ENCODE measurements around the gene KDM1B. TPM values are rescaled to one million over a fixed set of nuclear protein-coding genes. Genes with fewer than 3 reads are reported as not detected.
A peak's percentile ranks its signal among the peaks of the same experiment; 100 is the strongest.

KDM1B gene
- total and polyA plus RNA-seq, 7 donors, result 7.7 to 33.4 (median 21.7) TPM

DNA sequence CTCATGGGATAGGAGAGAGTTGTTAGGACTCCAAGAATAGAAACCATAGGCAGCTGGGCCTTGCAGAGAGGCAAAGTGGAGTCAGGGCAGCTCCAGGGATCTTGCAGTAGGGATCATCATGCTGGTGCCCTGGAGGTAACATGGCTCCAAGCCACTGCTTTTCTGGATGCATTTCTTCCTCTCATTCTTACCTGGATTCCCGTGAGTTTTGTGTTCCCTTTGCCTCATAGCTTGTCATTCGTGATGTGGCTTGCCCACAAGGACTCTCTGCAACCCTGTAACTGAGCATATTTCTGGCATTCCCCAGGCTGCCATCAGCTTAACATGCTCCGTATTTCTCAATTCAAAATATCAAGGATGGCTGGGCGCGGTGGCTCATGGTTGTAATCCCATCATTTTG, 38.1 kb upstream of the KDM1B start:
- Histone ChIP-seq H3K27ac (no peak overlapping the region), H3K4me1 (peaks cover 12% of the 10 kb centered on the region), H3K9me3 (no peaks in the 10 kb centered on the region), H3K4me3 (no peak overlapping the region), H3K27me3 (ENCODE audit: insufficient read depth in 3 of 3, low read length in 2 of 3) (no peaks in the 10 kb centered on the region), H3K36me3 (ENCODE audit: insufficient read depth in 1 of 2, low read depth in 1 of 2) (no peaks in the 10 kb centered on the region)
- no peak for ATAC-seq
- no peak for DNase-seq
- intact Hi-C loops (cut with DNase I), result no loop called here
- TF ChIP-seq, protein P1, sequence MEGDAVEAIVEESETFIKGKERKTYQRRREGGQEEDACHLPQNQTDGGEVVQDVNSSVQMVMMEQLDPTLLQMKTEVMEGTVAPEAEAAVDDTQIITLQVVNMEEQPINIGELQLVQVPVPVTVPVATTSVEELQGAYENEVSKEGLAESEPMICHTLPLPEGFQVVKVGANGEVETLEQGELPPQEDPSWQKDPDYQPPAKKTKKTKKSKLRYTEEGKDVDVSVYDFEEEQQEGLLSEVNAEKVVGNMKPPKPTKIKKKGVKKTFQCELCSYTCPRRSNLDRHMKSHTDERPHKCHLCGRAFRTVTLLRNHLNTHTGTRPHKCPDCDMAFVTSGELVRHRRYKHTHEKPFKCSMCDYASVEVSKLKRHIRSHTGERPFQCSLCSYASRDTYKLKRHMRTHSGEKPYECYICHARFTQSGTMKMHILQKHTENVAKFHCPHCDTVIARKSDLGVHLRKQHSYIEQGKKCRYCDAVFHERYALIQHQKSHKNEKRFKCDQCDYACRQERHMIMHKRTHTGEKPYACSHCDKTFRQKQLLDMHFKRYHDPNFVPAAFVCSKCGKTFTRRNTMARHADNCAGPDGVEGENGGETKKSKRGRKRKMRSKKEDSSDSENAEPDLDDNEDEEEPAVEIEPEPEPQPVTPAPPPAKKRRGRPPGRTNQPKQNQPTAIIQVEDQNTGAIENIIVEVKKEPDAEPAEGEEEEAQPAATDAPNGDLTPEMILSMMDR (IDR thresholded peaks at IDR 0.05), result no peak
- 82 to 89% (median 84%) methylated on average over 5 of the region's 5 CpGs for WGBS, 3 donors

DNA sequence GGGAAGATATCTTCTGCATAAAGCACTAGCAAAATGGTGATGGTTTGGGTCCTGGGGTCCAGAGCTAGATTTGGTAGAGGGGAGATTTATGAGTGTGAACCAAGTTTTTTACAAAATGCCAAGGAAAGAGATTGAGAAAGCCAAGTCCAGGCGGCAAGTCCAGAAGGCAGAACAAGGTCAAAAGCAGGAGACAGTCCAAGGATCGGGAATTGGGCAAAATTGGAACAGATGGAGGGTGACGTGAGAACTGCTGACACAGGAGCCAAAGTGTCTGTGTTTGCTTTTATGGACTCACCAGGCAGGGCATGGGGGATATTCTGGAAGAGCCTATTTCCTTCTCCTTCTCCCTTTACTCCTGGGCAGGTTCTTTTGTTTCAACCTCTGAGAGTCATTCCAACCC, 36.9 kb upstream of the KDM1B start:
- Histone ChIP-seq H3K9me3 (no peaks in the 10 kb centered on the region), H3K4me3 (no peak overlapping the region), H3K4me1 (peaks cover 12% of the 10 kb centered on the region), H3K27me3 (ENCODE audit: insufficient read depth in 3 of 3, low read length in 2 of 3) (no peaks in the 10 kb centered on the region), H3K27ac (no peak overlapping the region), H3K36me3 (ENCODE audit: insufficient read depth in 1 of 2, low read depth in 1 of 2) (no peaks in the 10 kb centered on the region)
- 13 to 33% (median 27%) methylated on average over 3 of the region's 3 CpGs for WGBS, 3 donors
- intact Hi-C loops (cut with DNase I), result no loop called here
- ATAC-seq, result no peak
- DNase-seq, result no peak
- TF ChIP-seq, protein P1 (IDR thresholded peaks at IDR 0.05), result no peak

DNA sequence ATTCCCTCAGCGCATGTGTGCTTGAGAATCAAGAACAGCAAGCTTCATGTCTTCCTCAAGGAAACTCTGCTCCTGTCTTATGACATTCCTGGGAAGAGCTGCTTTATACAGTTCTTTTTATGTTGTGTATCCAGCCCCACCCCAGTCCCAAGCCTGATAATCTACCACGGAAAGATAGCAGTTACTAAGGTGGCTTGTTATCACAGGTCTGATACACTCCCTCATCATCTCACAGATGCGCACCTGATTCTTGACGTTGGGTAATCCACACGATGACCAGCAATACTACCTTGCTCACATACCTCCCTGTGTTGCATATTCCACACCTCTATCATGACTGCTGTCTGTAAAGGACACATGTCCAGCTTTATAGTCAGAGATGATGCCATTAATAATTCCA, 36.0 kb upstream of the KDM1B start:
- TF ChIP-seq, protein P1 (IDR thresholded peaks at IDR 0.05), result no peak
- H3K27ac ChIP-seq, result no peak overlapping the region
- no peaks in the 10 kb centered on the region for H3K9me3 ChIP-seq
- no peaks in the 10 kb centered on the region for H3K36me3 ChIP-seq (ENCODE audit: insufficient read depth in 1 of 2, low read depth in 1 of 2)
- no peaks in the 10 kb centered on the region for H3K27me3 ChIP-seq (ENCODE audit: insufficient read depth in 3 of 3, low read length in 2 of 3)
- no peak overlapping the region for H3K4me3 ChIP-seq
- peaks cover 12% of the 10 kb centered on the region for H3K4me1 ChIP-seq
- ATAC-seq (no peak), DNase-seq (no peak)
- WGBS, 3 donors, result 63 to 88% (median 71%) methylated on average over 5 of the region's 5 CpGs
- intact Hi-C loops (cut with DNase I), result no loop called here

DNA sequence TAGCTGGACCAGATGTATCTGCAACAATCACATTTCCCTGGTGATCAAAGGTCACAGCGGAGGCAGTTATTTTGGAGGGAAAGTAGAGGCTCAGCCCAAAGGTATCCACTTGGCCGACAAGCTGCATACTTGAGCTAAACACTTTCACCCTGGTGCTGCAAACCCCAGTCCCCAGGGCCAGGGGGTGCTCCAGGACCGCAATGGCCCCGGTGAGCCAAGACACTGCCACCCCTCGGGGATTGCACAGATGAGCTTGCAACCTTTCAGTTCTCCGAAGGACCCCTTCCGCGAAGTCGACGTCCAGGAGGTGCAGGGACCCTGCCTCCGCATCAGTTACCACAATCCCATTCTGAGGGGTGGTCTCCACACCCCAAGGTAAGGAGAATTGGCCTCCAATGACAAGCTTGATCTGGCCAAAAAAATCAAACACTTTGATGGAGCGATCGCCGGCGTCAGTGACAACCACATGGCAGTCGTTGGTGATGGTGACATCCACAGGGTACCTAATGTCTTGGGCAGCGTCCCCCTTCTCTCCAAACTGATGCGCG, 33.6 kb upstream of the KDM1B start:
- intact Hi-C loops (cut with DNase I), result loop anchor here (2.0 to 10.0 kb wide), 4 partner anchors 134 to 967 kb away; partner anchors contain the start of gene KIF13A (in 2 of the 2)
- H3K27ac ChIP-seq, result peak overlapping the region; percentile 77
- peak overlapping the region; percentile 73 for H3K4me3 ChIP-seq
- TF ChIP-seq, protein P1 (IDR thresholded peaks at IDR 0.05), result no peak
- 62 to 71% (median 63%) methylated on average over 19 of the region's 19 CpGs for WGBS, 3 donors
- H3K27me3 ChIP-seq (ENCODE audit: insufficient read depth in 3 of 3, low read length in 2 of 3), result no peaks in the 10 kb centered on the region
- DNase-seq (no peak), ATAC-seq (peak in 2 of 4 donors; percentile 13 to 16)
- no peaks in the 10 kb centered on the region for H3K36me3 ChIP-seq (ENCODE audit: insufficient read depth in 1 of 2, low read depth in 1 of 2)
- peaks cover 12% of the 10 kb centered on the region for H3K4me1 ChIP-seq
- no peaks in the 10 kb centered on the region for H3K9me3 ChIP-seq
